GM12878 (cell line): ENCODE measurements around the gene ICOSLG. TPM values are rescaled to one million over a fixed set of nuclear protein-coding genes. Genes with fewer than 3 reads are reported as not detected.

ENCODE experiments used
- ATAC-seq: fragments of 200-7000 bp; cut with Tn5 transposase; 3 replicates; pipeline ENCODE4 v1.9.1; 2020; ENCODE audit warnings: mild to moderate bottlenecking, moderate library complexity
- BruUV-seq: library from RNA; stranded (reverse); fragments of 400-500 nt; replicated peaks from 2 replicates; lab custom pipeline; 2021; lab: Mats Ljungman, UMichigan
- CTCF ChIA-PET: fragments of 300-600 bp; sonication (Branson Sonifier 250); formaldehyde crosslinking; extraction: SDS; loops from one replicate; lab custom pipeline; 2021; ENCODE audit warnings: inconsistent platforms; lab: Yijun Ruan, JAX
- POLR2A ChIA-PET: fragments of 350-600 bp; formaldehyde crosslinking; extraction: SDS; loops from one replicate; lab custom pipeline; 2021; ENCODE audit warnings: inconsistent platforms; lab: Charles Lee
- RAD21 ChIA-PET: fragments of 300-600 bp; sonication (Branson Sonifier 250); formaldehyde crosslinking; loops from one replicate; lab custom pipeline; 2023; ENCODE audit warnings: antibody characterized with exemption; ENCODE audit not compliant: unreplicated experiment; lab: Charles Lee
- SMC1A ChIA-PET: fragments of 300-600 bp; sonication (Branson Sonifier 250); formaldehyde crosslinking; loops from one replicate; lab custom pipeline; 2023; ENCODE audit not compliant: unreplicated experiment, uncharacterized antibody; lab: Charles Lee
- DNase-seq: peaks from one replicate; pipeline ENCODE4 v3.0.0-alpha.2; 2011; ENCODE audit warnings: low read depth, low spot score
- FAIRE-seq: peaks from 3 replicates; lab custom pipeline; 2011; peaks lifted over from hg19 to GRCh38; lab: Jason Lieb, UNC
- H2AFZ ChIP-seq: 2 replicates; pipeline ENCODE4 v1.6.0; 2011; ENCODE audit warnings: low read depth, low read length, control low read depth; ENCODE audit not compliant: control insufficient read depth
- H3K27ac ChIP-seq: 2 replicates; pipeline ENCODE4 v1.5.1; 2011; ENCODE audit warnings: control low read depth; ENCODE audit not compliant: control insufficient read depth, insufficient read depth
- H3K27me3 ChIP-seq, 2 experiments: replicated peaks in 1 of 2; 2 replicates each; pipeline versions ENCODE4 v1.6.0 to v1.6.1; 2011; ENCODE audit warnings: low read length in 1 of 2; ENCODE audit not compliant: control insufficient read depth in 2 of 2, insufficient read depth in 2 of 2
- H3K36me3 ChIP-seq, 2 experiments: 2 replicates each; pipeline ENCODE4 v1.5.1; 2011; ENCODE audit warnings: low read length in 1 of 2; ENCODE audit not compliant: control insufficient read depth in 2 of 2, insufficient read depth in 2 of 2
- H3K4me1 ChIP-seq: 2 replicates; pipeline ENCODE4 v1.6.1; 2011; ENCODE audit warnings: mild to moderate bottlenecking, low read length, moderate library complexity, mixed read lengths; ENCODE audit not compliant: control insufficient read depth, insufficient read depth
- H3K4me2 ChIP-seq: 2 replicates; pipeline ENCODE4 v1.6.0; 2011; ENCODE audit warnings: control low read depth; ENCODE audit not compliant: control insufficient read depth, insufficient read depth
- H3K4me3 ChIP-seq: fragments of 200-600 bp; sonication (generic); 2 replicates; pipeline ENCODE4 v1.5.1; 2016
- H3K79me2 ChIP-seq: 2 replicates; pipeline ENCODE4 v1.6.0; 2011; ENCODE audit warnings: low read length; ENCODE audit not compliant: control insufficient read depth, insufficient read depth
- H3K9ac ChIP-seq: 2 replicates; pipeline ENCODE4 v1.8.0; 2011; ENCODE audit warnings: low read length, control low read depth, mixed read lengths; ENCODE audit not compliant: control insufficient read depth, insufficient read depth
- H3K9me3 ChIP-seq: replicated peaks from 3 replicates; pipeline ENCODE4 v1.5.1; 2011; ENCODE audit warnings: mild to moderate bottlenecking, low read length; ENCODE audit not compliant: control insufficient read depth, insufficient read depth
- H4K20me1 ChIP-seq: 2 replicates; pipeline ENCODE4 v1.6.0; 2011; ENCODE audit not compliant: control insufficient read depth, insufficient read depth
- BRCA1 ChIP-seq: IDR thresholded peaks from 2 replicates; pipeline ENCODE4 v1.6.1; 2011; ENCODE audit warnings: low read depth, low read length, improper control_type of control experiment
- ELK1 ChIP-seq: IDR thresholded peaks from 2 replicates; pipeline ENCODE4 v1.6.1; 2012; ENCODE audit warnings: low read depth, low read length, improper control_type of control experiment
- FOXM1 ChIP-seq: IDR thresholded peaks from 2 replicates; pipeline ENCODE4 v1.6.1; 2012; ENCODE audit warnings: low read depth, mild to moderate bottlenecking, inconsistent platforms, low read length, moderate library complexity
- IKZF1 ChIP-seq: fragments of 450-650 bp; conservative IDR thresholded peaks from 2 replicates; pipeline ENCODE4 v1.6.1; 2017; ENCODE audit warnings: antibody characterized with exemption, mild to moderate bottlenecking
- IRF5 ChIP-seq: fragments of 450-650 bp; IDR thresholded peaks from 2 replicates; pipeline ENCODE4 v1.6.1; 2017; ENCODE audit warnings: borderline replicate concordance
- MXI1 ChIP-seq: fragments of 150-350 bp; IDR thresholded peaks from 2 replicates; pipeline ENCODE4 v1.6.1; 2011; ENCODE audit warnings: low read depth, mild to moderate bottlenecking, inconsistent platforms, low read length, improper control_type of control experiment
- NFXL1 ChIP-seq: fragments of 450-650 bp; IDR thresholded peaks from 2 replicates; pipeline ENCODE4 v1.6.1; 2017; ENCODE audit warnings: antibody characterized with exemption, mild to moderate bottlenecking, borderline replicate concordance
- PAX8 ChIP-seq: fragments of 450-650 bp; IDR thresholded peaks from 2 replicates; pipeline ENCODE4 v1.6.1; 2017; ENCODE audit warnings: mild to moderate bottlenecking, moderate library complexity
- SIN3A ChIP-seq: IDR thresholded peaks from 2 replicates; pipeline ENCODE4 v1.6.1; 2012; ENCODE audit warnings: low read depth, low read length, improper control_type of control experiment
- SMAD1 ChIP-seq: fragments of 450-650 bp; IDR thresholded peaks from 2 replicates; pipeline ENCODE4 v1.6.1; 2018; ENCODE audit warnings: mild to moderate bottlenecking, low read depth; ENCODE audit not compliant: partially characterized antibody
- SMC3 ChIP-seq: IDR thresholded peaks from 2 replicates; pipeline ENCODE4 v1.6.1; 2011; ENCODE audit warnings: low read length, improper control_type of control experiment, borderline replicate concordance
- STAT3 ChIP-seq: IDR thresholded peaks from 2 replicates; pipeline ENCODE4 v1.6.1; 2011; ENCODE audit warnings: low read depth, low read length, improper control_type of control experiment
- SUZ12 ChIP-seq: fragments of 200-600 bp; sonication (generic); IDR thresholded peaks from one replicate; pipeline ENCODE4 v1.6.1; 2018; ENCODE audit warnings: antibody characterized with exemption, mild to moderate bottlenecking; ENCODE audit not compliant: unreplicated experiment
- WRNIP1 ChIP-seq: IDR thresholded peaks from 2 replicates; pipeline ENCODE4 v1.6.1; 2011; ENCODE audit warnings: low read depth, low read length, improper control_type of control experiment, borderline replicate concordance
- ZNF24 ChIP-seq: fragments of 450-650 bp; IDR thresholded peaks from 2 replicates; pipeline ENCODE4 v1.6.1; 2017; ENCODE audit warnings: antibody characterized with exemption, mild to moderate bottlenecking
- ZNF592 ChIP-seq: fragments of 450-650 bp; IDR thresholded peaks from 2 replicates; pipeline ENCODE4 v1.6.1; 2017; ENCODE audit warnings: mild to moderate bottlenecking, moderate library complexity
- WGBS: methylation state at CpG from one replicate; pipeline ENCODE4 v1.1.6; 2016; ENCODE audit warnings: low lambda C conversion rate; ENCODE audit not compliant: insufficient replicate concordance, insufficient coverage; ENCODE audit errors: missing lambda C conversion rate; 5-methylcytosine and 5-hydroxymethylcytosine counted together
- in situ Hi-C: fragments of 300-500 bp; cut with MboI; formaldehyde crosslinking; loops from 9 replicates; pipeline ENCODE4 v1.14.3; 2018; ENCODE audit warnings: mixed read lengths
- intact Hi-C: fragments of 100-400 bp; cut with micrococcal nuclease; formaldehyde crosslinking; loops from one replicate; pipeline ENCODE4 v1.14.2; 2022; ENCODE audit not compliant: unreplicated experiment
- polyA plus RNA-seq, 11 experiments: library from polyadenylated mRNA; depleted of rRNA in 4 of 11; unstranded in 6 of 11; stranded (reverse) in 5 of 11; fragments of >200 nt; fragmentation: Nextera tagmentation in 4 of 11; fragmentation: Illumina TruSeq in 1 of 11; extraction: Ambion mirVana in 4 of 11; extraction: Trizol in 1 of 11; gene quantifications; 1 replicate in 1 of 11; 2 replicates in 10 of 11; pipeline versions ENCODE4 v1.2.1 to v1.2.3, GENCODE V29; 2011 to 2016; ENCODE audit warnings: inconsistent platforms in 2 of 11, missing spikeins in 2 of 11, low read depth in 1 of 11
- total RNA-seq, 4 experiments: library from RNA; depleted of rRNA in 3 of 4; stranded (reverse); fragments of >200 nt in 3 of 4; fragmentation: Illumina TruSeq in 1 of 4; extraction: Trizol in 1 of 4; gene quantifications; 2 replicates each; pipeline versions ENCODE4 v1.2.1 to v1.2.3, GENCODE V29; 2013 to 2021

Gene ICOSLG
- total and polyA plus RNA-seq, 10 of the 15 experiments (the other 5 are each of a cell fraction or from before 2014, with no cell fraction given), result 0.84 to 16.4 (median 6.2) TPM

- Histone ChIP-seq H4K20me1 (no peaks in the 10 kb centered on the region; the same call in 1 of the 2 replicates), H3K9ac (no peak within 1 kb of the TSS), H3K27ac (no peak within 1 kb of the TSS), H2AFZ (no peak within 1 kb of the TSS), H3K9me3 (no peaks in the 10 kb centered on the region), H3K4me1 (peaks cover 6% of the 10 kb centered on the region; the same call in 1 of the 2 replicates), H3K27me3 (no peaks in the 10 kb centered on the region), H3K36me3 (no peaks in the 10 kb centered on the region), H3K4me3 (no peak within 1 kb of the TSS), H3K4me2 (no peak within 1 kb of the TSS), H3K79me2 (no peaks in the 10 kb centered on the region)
- FAIRE-seq (no peak), ATAC-seq (no peak), DNase-seq (no peak)
- ChIA-PET RAD21 (no interaction called here), POLR2A (interaction anchor here (1.3 kb wide), 1 partner anchor 11 kb away, joined by 3 read pairs; no protein-coding TSS in a partner anchor), CTCF (interaction anchor here (1.2 kb wide), 1 partner anchor 13 kb away, joined by 4 read pairs; no protein-coding TSS in a partner anchor), SMC1A (no interaction called here)
- in situ Hi-C loops (no loop called here), intact Hi-C loops (no loop called here)
- WGBS, result 70% methylated on average over 31 of the region's 56 CpGs
- no TSS peak for BruUV-seq
- TF ChIP-seq ZNF592, result no peak
- TF ChIP-seq STAT3, result no peak
- no peak for TF ChIP-seq FOXM1
- TF ChIP-seq ZNF24, result no peak
- no peak for TF ChIP-seq SIN3A
- no peak for TF ChIP-seq IRF5
- no peak for TF ChIP-seq WRNIP1
- no peak for TF ChIP-seq ELK1
- TF ChIP-seq PAX8, result no peak
- no peak for TF ChIP-seq SMC3
- no peak for TF ChIP-seq IKZF1
- no peak for TF ChIP-seq MXI1
- no peak for TF ChIP-seq SMAD1
- no peak for TF ChIP-seq BRCA1
- TF ChIP-seq SUZ12, result no peak
- TF ChIP-seq NFXL1, result no peak
Observed at GRCh38 chr21:44285138-44285992, 44.6 kb upstream of the ICOSLG start, which contains the start of gene AIRE. AIRE (plus strand) TSS chr21:44285876; CDS start chr21:44286007, 131 bp downstream.
